ENCODE measurements around the gene CTF1.

DNA sequence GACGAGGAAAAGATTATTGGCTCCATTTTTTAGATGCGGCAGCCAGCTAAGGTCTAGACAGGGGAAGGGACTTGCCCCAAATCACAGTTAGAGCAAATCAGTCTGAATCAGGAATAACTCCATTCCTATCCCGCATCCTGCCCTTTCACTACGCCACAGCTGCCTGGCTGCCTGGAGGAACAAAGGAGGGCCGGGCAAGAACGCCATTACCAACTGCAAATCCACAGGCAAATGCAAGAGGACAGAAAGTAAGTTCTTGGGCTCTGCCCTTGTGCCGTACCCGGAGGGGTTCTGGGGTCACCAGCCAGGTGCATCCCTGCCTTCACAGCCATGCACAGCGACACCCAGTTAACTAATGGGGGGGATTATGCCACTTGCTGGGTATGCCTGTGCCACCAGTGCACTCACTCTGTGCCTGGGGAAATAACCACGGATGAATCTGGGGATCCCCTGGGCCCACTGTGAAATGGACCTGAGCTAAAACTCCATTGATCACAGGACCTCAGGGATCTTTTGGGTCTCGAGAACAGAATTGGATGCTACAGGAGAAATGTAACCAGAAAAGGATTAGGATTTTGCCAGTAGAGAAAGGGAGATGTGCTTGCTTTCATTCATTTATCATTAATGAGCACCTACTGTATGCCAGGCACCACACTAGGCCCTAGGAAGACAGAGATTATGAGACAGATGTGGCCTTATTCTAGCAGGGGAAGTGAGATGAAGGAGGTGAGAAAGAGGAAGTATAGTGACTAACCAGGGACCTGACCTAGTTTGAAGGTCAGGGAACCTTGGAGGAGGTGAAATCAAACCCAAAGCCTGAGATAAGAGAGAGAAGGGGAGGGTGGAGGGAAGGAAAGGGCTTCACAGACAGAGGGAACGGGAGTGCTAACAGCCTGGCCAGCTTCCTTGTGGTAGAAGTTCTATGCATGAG, 20.3 kb upstream of the CTF1 start:
- TF ChIP-seq, protein P1, sequence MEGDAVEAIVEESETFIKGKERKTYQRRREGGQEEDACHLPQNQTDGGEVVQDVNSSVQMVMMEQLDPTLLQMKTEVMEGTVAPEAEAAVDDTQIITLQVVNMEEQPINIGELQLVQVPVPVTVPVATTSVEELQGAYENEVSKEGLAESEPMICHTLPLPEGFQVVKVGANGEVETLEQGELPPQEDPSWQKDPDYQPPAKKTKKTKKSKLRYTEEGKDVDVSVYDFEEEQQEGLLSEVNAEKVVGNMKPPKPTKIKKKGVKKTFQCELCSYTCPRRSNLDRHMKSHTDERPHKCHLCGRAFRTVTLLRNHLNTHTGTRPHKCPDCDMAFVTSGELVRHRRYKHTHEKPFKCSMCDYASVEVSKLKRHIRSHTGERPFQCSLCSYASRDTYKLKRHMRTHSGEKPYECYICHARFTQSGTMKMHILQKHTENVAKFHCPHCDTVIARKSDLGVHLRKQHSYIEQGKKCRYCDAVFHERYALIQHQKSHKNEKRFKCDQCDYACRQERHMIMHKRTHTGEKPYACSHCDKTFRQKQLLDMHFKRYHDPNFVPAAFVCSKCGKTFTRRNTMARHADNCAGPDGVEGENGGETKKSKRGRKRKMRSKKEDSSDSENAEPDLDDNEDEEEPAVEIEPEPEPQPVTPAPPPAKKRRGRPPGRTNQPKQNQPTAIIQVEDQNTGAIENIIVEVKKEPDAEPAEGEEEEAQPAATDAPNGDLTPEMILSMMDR (IDR thresholded peaks at IDR 0.05; ENCODE audit: low read length), result no peak
- TF ChIP-seq EZH2 (optimal IDR thresholded peaks at IDR 0.05; ENCODE audit: low read depth, low read length), result no peak
